ENCODE results near the gene FRMPD2. TPM values are rescaled to one million over a fixed set of nuclear protein-coding genes. Genes with fewer than 3 reads are reported as not detected.
A peak's percentile ranks its signal among the peaks of the same experiment; 100 is the strongest.

FRMPD2 gene
- total and polyA plus RNA-seq, 7 donors: 0.04 TPM; not detected in 6

GRCh38 chr10:48287417-48288391 is 13.2 kb upstream of the FRMPD2 start:
- peaks cover 0 to 7% (median 0%) of the 10 kb centered on the region in 3 donors for H3K27me3 ChIP-seq (ENCODE audit: insufficient read depth in 3 of 3, low read length in 2 of 3)

GRCh38 chr10:48286356-48286755 is 11.9 kb upstream of the FRMPD2 start:
- peaks cover 0 to 7% (median 0%) of the 10 kb centered on the region in 3 donors for H3K27me3 ChIP-seq (ENCODE audit: insufficient read depth in 3 of 3, low read length in 2 of 3)
- no peaks in the 10 kb centered on the region for H3K9me3 ChIP-seq
- H3K36me3 ChIP-seq (ENCODE audit: insufficient read depth in 1 of 2, low read depth in 1 of 2): no peaks in the 10 kb centered on the region
- ATAC-seq: no peak
- intact Hi-C loops (cut with DNase I): no loop called here
- TF ChIP-seq CTCF (IDR thresholded peaks at IDR 0.05): no peak
- H3K4me3 ChIP-seq: no peak overlapping the region
- DNase-seq: no peak
- H3K4me1 ChIP-seq: no peaks in the 10 kb centered on the region
- no peak overlapping the region for H3K27ac ChIP-seq
- 81 to 95% (median 85%) methylated on average over 1 of the region's 1 CpG for WGBS, 3 donors

More at GRCh38 chr10:48287417-48288391, 13.2 kb upstream of the FRMPD2 start:
- Histone ChIP-seq H3K36me3 (ENCODE audit: insufficient read depth in 1 of 2, low read depth in 1 of 2) (no peaks in the 10 kb centered on the region), H3K27ac (no peak overlapping the region), H3K4me1 (no peaks in the 10 kb centered on the region), H3K9me3 (no peaks in the 10 kb centered on the region), H3K4me3 (no peak overlapping the region)
- DNase-seq (no peak), ATAC-seq (peak in 1 of 4 donors; percentile 35)
- TF ChIP-seq CTCF (IDR thresholded peaks at IDR 0.05): no peak
- intact Hi-C loops (cut with DNase I): no loop called here
- 52 to 66% (median 61%) methylated on average over 13 of the region's 13 CpGs for WGBS, 3 donors

GRCh38 chr10:48285710-48286109 is 11.2 kb upstream of the FRMPD2 start:
- intact Hi-C loops (cut with DNase I): no loop called here
- WGBS, 3 donors: 40 to 45% (median 43%) methylated on average over 5 of the region's 5 CpGs
- peaks cover 0 to 7% (median 0%) of the 10 kb centered on the region in 3 donors for H3K27me3 ChIP-seq (ENCODE audit: insufficient read depth in 3 of 3, low read length in 2 of 3)
- TF ChIP-seq CTCF (IDR thresholded peaks at IDR 0.05): no peak
- no peak overlapping the region for H3K4me3 ChIP-seq
- no peaks in the 10 kb centered on the region for H3K4me1 ChIP-seq
- H3K36me3 ChIP-seq (ENCODE audit: insufficient read depth in 1 of 2, low read depth in 1 of 2): no peaks in the 10 kb centered on the region
- no peak for ATAC-seq
- H3K27ac ChIP-seq: no peak overlapping the region
- H3K9me3 ChIP-seq: no peaks in the 10 kb centered on the region
- DNase-seq: no peak

- H3K4me3 ChIP-seq: no peak overlapping the region
- ATAC-seq (no peak), DNase-seq (no peak)
- H3K9me3 ChIP-seq: no peaks in the 10 kb centered on the region
- no peaks in the 10 kb centered on the region for H3K36me3 ChIP-seq (ENCODE audit: insufficient read depth in 1 of 2, low read depth in 1 of 2)
- TF ChIP-seq CTCF (IDR thresholded peaks at IDR 0.05): no peak
- no peaks in the 10 kb centered on the region for H3K4me1 ChIP-seq
- peaks cover 0 to 7% (median 0%) of the 10 kb centered on the region in 3 donors for H3K27me3 ChIP-seq (ENCODE audit: insufficient read depth in 3 of 3, low read length in 2 of 3)
- H3K27ac ChIP-seq: no peak overlapping the region
- intact Hi-C loops (cut with DNase I): no loop called here
- 59 to 81% (median 68%) methylated on average over 4 of the region's 4 CpGs for WGBS, 3 donors
Observed at GRCh38 chr10:48284811-48285210, 10.3 kb upstream of the FRMPD2 start.
